HEK293 (cell line): Measurements from ENCODE around the gene ZNF644.

Experiments used
- CTCF ChIA-PET: fragments of 350-600 bp; formaldehyde crosslinking; extraction: SDS; loops from one replicate; lab custom pipeline; 2021; ENCODE audit warnings: antibody characterized with exemption; lab: Yijun Ruan, JAX
- POLR2A ChIA-PET: fragments of 300-600 bp; formaldehyde crosslinking; extraction: SDS; loops from one replicate; lab custom pipeline; 2020; ENCODE audit warnings: antibody characterized with exemption, inconsistent platforms; lab: Yijun Ruan, JAX
- H3K27ac ChIP-seq: fragments of 200-500 bp; sonication (Bioruptor generic); 2 replicates; pipeline ENCODE4 v1.5.1; 2014; ENCODE audit warnings: low read depth, low read length, control low read depth, inconsistent platforms; ENCODE audit errors: extremely low read depth
- H3K36me3 ChIP-seq, 2 experiments: fragments of 200-500 bp in 1 of 2; sonication (Bioruptor generic) in 1 of 2; 1 replicate in 1 of 2; 2 replicates in 1 of 2; pipeline ENCODE4 v1.5.1; 2014 to 2017; ENCODE audit warnings: inconsistent platforms in 2 of 2, low read length in 2 of 2; ENCODE audit not compliant: control insufficient read depth in 2 of 2, insufficient read depth in 1 of 2
- H3K4me1 ChIP-seq: fragments of 200-500 bp; sonication (Bioruptor generic); 2 replicates; pipeline ENCODE4 v1.5.1; 2014; ENCODE audit warnings: mild to moderate bottlenecking, low read length, inconsistent platforms; ENCODE audit not compliant: control insufficient read depth, insufficient read depth
- H3K4me3 ChIP-seq: 2 replicates; pipeline ENCODE4 v1.5.1; 2011; ENCODE audit warnings: low read depth, mild to moderate bottlenecking, control low read depth, low read length, moderate library complexity
- H3K9me3 ChIP-seq: fragments of 200-500 bp; sonication (Bioruptor generic); 2 replicates; pipeline ENCODE4 v1.5.1; 2014; ENCODE audit warnings: low read depth, low read length, inconsistent platforms; ENCODE audit not compliant: control insufficient read depth, insufficient read depth
- BCL11A ChIP-seq: fragments of 450-650 bp; formaldehyde crosslinking; IDR thresholded peaks from 2 replicates; pipeline ENCODE4 v1.5.1; 2016; ENCODE audit warnings: low read depth, missing biosample characterization, missing genetic modification characterization
- IKZF3 ChIP-seq: fragments of 450-650 bp; IDR thresholded peaks from 2 replicates; pipeline ENCODE4 v1.5.0; 2018; ENCODE audit warnings: missing biosample characterization, mild to moderate bottlenecking, missing genetic modification characterization, moderate library complexity
- PRDM1 ChIP-seq: fragments of 450-650 bp; formaldehyde crosslinking; IDR thresholded peaks from 2 replicates; pipeline ENCODE4; 2016; ENCODE audit warnings: missing biosample characterization, missing genetic modification characterization
- PRDM10 ChIP-seq: fragments of 450-650 bp; formaldehyde crosslinking; IDR thresholded peaks from 2 replicates; pipeline ENCODE4 v1.5.1; 2016; ENCODE audit warnings: missing biosample characterization, missing genetic modification characterization
- SCRT2 ChIP-seq: fragments of 450-650 bp; formaldehyde crosslinking; IDR thresholded peaks from 2 replicates; pipeline ENCODE4 v1.5.1; 2016; ENCODE audit warnings: missing biosample characterization, missing genetic modification characterization
- SP7 ChIP-seq: fragments of 450-650 bp; formaldehyde crosslinking; IDR thresholded peaks from 2 replicates; pipeline ENCODE4 v1.5.1; 2016; ENCODE audit warnings: missing biosample characterization, missing genetic modification characterization
- TCF7L2 ChIP-seq: IDR thresholded peaks from 2 replicates; pipeline ENCODE4 v1.6.1; 2011; ENCODE audit warnings: low read depth, mild to moderate bottlenecking, inconsistent platforms, low read length, moderate library complexity, borderline replicate concordance
- ZBTB10 ChIP-seq: fragments of 450-650 bp; formaldehyde crosslinking; IDR thresholded peaks from 2 replicates; pipeline ENCODE4 v1.5.1; 2016; ENCODE audit warnings: missing biosample characterization, missing genetic modification characterization
- ZBTB26 ChIP-seq: fragments of 450-650 bp; formaldehyde crosslinking; optimal IDR thresholded peaks from 2 replicates; pipeline ENCODE3; 2016; ENCODE audit warnings: missing biosample characterization, mild to moderate bottlenecking, missing genetic modification characterization
- ZNF155 ChIP-seq: fragments of 450-650 bp; formaldehyde crosslinking; IDR thresholded peaks from 2 replicates; pipeline ENCODE4 v1.5.1; 2016; ENCODE audit warnings: missing biosample characterization, missing genetic modification characterization
- ZNF214 ChIP-seq: fragments of 450-650 bp; formaldehyde crosslinking; IDR thresholded peaks from 2 replicates; pipeline ENCODE4 v1.5.1; 2017; ENCODE audit warnings: missing biosample characterization, mild to moderate bottlenecking, missing genetic modification characterization, borderline replicate concordance
- ZNF221 ChIP-seq: fragments of 450-650 bp; formaldehyde crosslinking; IDR thresholded peaks from 2 replicates; pipeline ENCODE4 v1.5.1; 2017; ENCODE audit warnings: missing biosample characterization, missing genetic modification characterization, borderline replicate concordance
- ZNF239 ChIP-seq: fragments of 450-650 bp; formaldehyde crosslinking; IDR thresholded peaks from 2 replicates; pipeline ENCODE4 v1.5.1; 2016; ENCODE audit warnings: missing biosample characterization, missing genetic modification characterization
- ZNF311 ChIP-seq: fragments of 450-650 bp; formaldehyde crosslinking; IDR thresholded peaks from 2 replicates; pipeline ENCODE4 v1.5.1; 2017; ENCODE audit warnings: missing biosample characterization, missing genetic modification characterization, borderline replicate concordance
- ZNF416 ChIP-seq: fragments of 450-650 bp; formaldehyde crosslinking; IDR thresholded peaks from 2 replicates; pipeline ENCODE4 v1.5.1; 2016; ENCODE audit warnings: missing biosample characterization, missing genetic modification characterization
- ZNF548 ChIP-seq: fragments of 450-650 bp; formaldehyde crosslinking; IDR thresholded peaks from 2 replicates; pipeline ENCODE4 v1.5.1; 2016; ENCODE audit warnings: missing biosample characterization, missing genetic modification characterization
- ZNF645 ChIP-seq: fragments of 450-650 bp; formaldehyde crosslinking; IDR thresholded peaks from 2 replicates; pipeline ENCODE4; 2016; ENCODE audit warnings: missing biosample characterization, missing genetic modification characterization
- ZNF768 ChIP-seq: fragments of 450-650 bp; formaldehyde crosslinking; IDR thresholded peaks from 2 replicates; pipeline ENCODE4 v1.5.1; 2018; ENCODE audit warnings: missing biosample characterization, mild to moderate bottlenecking, missing genetic modification characterization
- ZNF785 ChIP-seq: fragments of 450-650 bp; formaldehyde crosslinking; IDR thresholded peaks from 2 replicates; pipeline ENCODE4 v1.5.1; 2016; ENCODE audit warnings: missing biosample characterization, missing genetic modification characterization
- ZSCAN30 ChIP-seq: fragments of 450-650 bp; IDR thresholded peaks from 2 replicates; pipeline ENCODE4 v1.5.1; 2018; ENCODE audit warnings: missing biosample characterization, mild to moderate bottlenecking, missing genetic modification characterization, moderate library complexity

ZNF644 gene

GRCh38 chr1:91020486-91020885, 1.3 kb downstream of the ZNF644 start:
- Histone ChIP-seq H3K9me3 (no peaks in the 10 kb centered on the region), H3K36me3 (peaks cover 0 to 30% of the 10 kb centered on the region in 2 experiments; a peak in 2 of 3 replicates)
- TF ChIP-seq SCRT2 (tag by site-specific recombination) (0 out of 2 replicates have a peak, but pooled peaks have one; percentile 24), ZBTB26 (tag by site-specific recombination) (no peak), ZBTB10 (tag by site-specific recombination) (no peak)
- TF ChIP-seq, all 188 proteins: peak for 1
- Histone ChIP-seq H3K4me3 (peak overlapping the region; percentile 97), H3K4me1 (0 out of 2 replicates have a peak, but pooled peaks cover 2% of the 10 kb centered on the region), H3K27ac (peak overlapping the region; percentile 100; the same call in 1 of the 2 replicates)
- POLR2A ChIA-PET: interaction anchor here (2.1 kb wide), 1 partner anchor 9 kb away, joined by 12 read pairs; no protein-coding TSS in a partner anchor
- CTCF ChIA-PET: interaction anchor here (0.9 to 1.7 kb wide), 2 partner anchors 144 to 152 kb away, joined by 3 to 5 read pairs; no protein-coding TSS in a partner anchor

- ChIA-PET POLR2A (no interaction called here), CTCF (interaction anchor here (0.6 to 2.2 kb wide), 5 partner anchors 9 to 242 kb away, joined by 3 to 12 read pairs (median 4); no protein-coding TSS in a partner anchor)
- H3K36me3 ChIP-seq: peaks cover 0 to 36% of the 10 kb centered on the region in 2 experiments; a peak in 2 of 3 replicates
- H3K9me3 ChIP-seq: no peaks in the 10 kb centered on the region
- H3K4me3 ChIP-seq: no peak overlapping the region
- no peak for TF ChIP-seq ZNF214 (tag by site-specific recombination)
- TF ChIP-seq ZNF221 (tag by site-specific recombination): no peak
- TF ChIP-seq ZNF311: no peak
- TF ChIP-seq PRDM1: no peak
- TF ChIP-seq ZNF785 (tag by site-specific recombination): no peak
- TF ChIP-seq ZNF239: no peak
- TF ChIP-seq ZNF155: no peak
- no peak for TF ChIP-seq BCL11A
- no peak for TF ChIP-seq IKZF3 (tag by site-specific recombination)
- no peak for TF ChIP-seq TCF7L2
- H3K4me1 ChIP-seq: 0 out of 2 replicates have a peak, but pooled peaks cover 2% of the 10 kb centered on the region
- H3K27ac ChIP-seq: no peak overlapping the region
Measured at GRCh38 chr1:91018006-91018405, 3.8 kb downstream of the ZNF644 start.

GRCh38 chr1:91015794-91016550, 5.9 kb downstream of the ZNF644 start:
- Histone ChIP-seq H3K27ac (no peak overlapping the region), H3K4me1 (0 out of 2 replicates have a peak, but pooled peaks cover 2% of the 10 kb centered on the region), H3K9me3 (no peaks in the 10 kb centered on the region), H3K4me3 (no peak overlapping the region), H3K36me3 (peaks cover 0 to 41% of the 10 kb centered on the region in 2 experiments; a peak in 2 of 3 replicates)
- CTCF ChIA-PET: interaction anchor here (1.2 kb wide), 1 partner anchor 295 kb away, joined by 4 read pairs; no protein-coding TSS in a partner anchor
- POLR2A ChIA-PET: no interaction called here
- TF ChIP-seq ZNF645 (no peak), SP7 (tag by site-specific recombination) (0 out of 2 replicates have a peak, but pooled peaks have one; percentile 30), ZNF416 (tag by site-specific recombination) (no peak), ZNF768 (tag by site-specific recombination) (no peak), ZSCAN30 (tag by site-specific recombination) (0 out of 2 replicates have a peak, but pooled peaks have one; percentile 13), PRDM10 (peak; percentile 89), ZNF548 (tag by site-specific recombination) (no peak)
